G401.6 (cell line): ENCODE results near the gene TRIM46.
A peak's percentile ranks its signal among the peaks of the same experiment; 100 is the strongest.
"Not testable (repeated sequence)": the region's sequence is repeated elsewhere in the genome, so short reads cannot be mapped to it uniquely, and the experiment has no call there.

ENCODE experiments used
- FAIRE-seq: peaks from 2 replicates; lab custom pipeline; 2012; peaks lifted over from hg19 to GRCh38; lab: Jason Lieb, UNC

The TRIM46 gene

GRCh38 chr1:155137154-155137949 lies 36.3 kb upstream of the TRIM46 start:
- FAIRE-seq: no peak

GRCh38 chr1:155139895-155140629 lies 33.6 kb upstream of the TRIM46 start, which contains the start of gene DPM3:
Gene DPM3 (minus strand): TSS chr1:155140531. CDS start chr1:155140240, 291 bp downstream.
- no peak for FAIRE-seq

GRCh38 chr1:155140630-155140953 lies 33.1 kb upstream of the TRIM46 start:
- no peak for FAIRE-seq

GRCh38 chr1:155141749-155142148 lies 31.9 kb upstream of the TRIM46 start:
- no peak for FAIRE-seq

GRCh38 chr1:155145491-155145890 lies 28.2 kb upstream of the TRIM46 start:
- no peak for FAIRE-seq

- FAIRE-seq: not testable (repeated sequence)
These were observed 17.5 kb upstream of the TRIM46 start for GRCh38 chr1:155155996-155156643.

- FAIRE-seq: no peak
These were observed 14.7 kb upstream of the TRIM46 start for GRCh38 chr1:155158991-155159390.

GRCh38 chr1:155160128-155160527 lies 13.5 kb upstream of the TRIM46 start:
- FAIRE-seq: no peak

GRCh38 chr1:155162631-155163030 lies 11.0 kb upstream of the TRIM46 start:
- FAIRE-seq: not testable (repeated sequence)

GRCh38 chr1:155163785-155164184 lies 9.9 kb upstream of the TRIM46 start:
- not testable (repeated sequence) for FAIRE-seq

GRCh38 chr1:155164625-155165024 lies 9.0 kb upstream of the TRIM46 start:
- FAIRE-seq: not testable (repeated sequence)

- no peak for FAIRE-seq
These were observed 7.6 kb upstream of the TRIM46 start for GRCh38 chr1:155166051-155166470.

- no peak for FAIRE-seq
These were observed 7.0 kb upstream of the TRIM46 start for GRCh38 chr1:155166471-155167165.

GRCh38 chr1:155167166-155168104 lies 6.2 kb upstream of the TRIM46 start:
- FAIRE-seq: peak; percentile 85

- not testable (repeated sequence) for FAIRE-seq
These were observed 5.6 kb upstream of the TRIM46 start for GRCh38 chr1:155168105-155168445.

GRCh38 chr1:155168456-155169210 lies 5.0 kb upstream of the TRIM46 start:
- no peak for FAIRE-seq

- FAIRE-seq: no peak
These were observed 4.1 kb upstream of the TRIM46 start for GRCh38 chr1:155169541-155169940.

- no peak for FAIRE-seq
These were observed 3.4 kb upstream of the TRIM46 start for GRCh38 chr1:155170101-155170785.

GRCh38 chr1:155170806-155171205 lies 2.8 kb upstream of the TRIM46 start:
- no peak for FAIRE-seq
